Measurements from ENCODE around the gene THAP3. TPM values are rescaled to one million over a fixed set of nuclear protein-coding genes. Genes with fewer than 3 reads are reported as not detected.
"Not testable (repeated sequence)": the region's sequence is repeated elsewhere in the genome, so short reads cannot be mapped to it uniquely, and the experiment has no call there.

Gene THAP3
- total RNA-seq, 1 experiment from 2014 or later = 54.6 TPM

GRCh38 chr1:6599141-6599975 is 25.3 kb upstream of the THAP3 start:
- H3F3A ChIP-seq (ENCODE audit: low read length, unreplicated experiment) = no peaks in the 10 kb centered on the region
- BruUV-seq (replicated peaks) = no TSS peak
- intact Hi-C loops (cut with micrococcal nuclease) = no loop called here
- ATAC-seq = no peak
- TF ChIP-seq EZH2phosphoT487 (IDR thresholded peaks at IDR 0.05; ENCODE audit: borderline replicate concordance, low read length) (no peak; the same call in 1 of the 2 replicates), EZH2 (IDR thresholded peaks at IDR 0.05; ENCODE audit: low read length, unreplicated experiment) (no peak), CTCF (conservative IDR thresholded peaks at IDR 0.05; ENCODE audit: low read depth, low read length) (no peak)
- POLR2A ChIA-PET (ENCODE audit: unreplicated experiment) = no interaction called here
- H3K9me2 ChIP-seq (replicated peaks; ENCODE audit: low read length) = no peaks in the 10 kb centered on the region
- peaks cover 29% of the 10 kb centered on the region for H3K4me1 ChIP-seq (ENCODE audit: insufficient read depth, low read length)
- H3K4me3 ChIP-seq (ENCODE audit: low read length) = peak overlapping the region; percentile 86
- peaks cover 76% of the 10 kb centered on the region for H3K79me2 ChIP-seq (ENCODE audit: low read length)
- no peaks in the 10 kb centered on the region for H3K9me3 ChIP-seq (ENCODE audit: low read length)
- peaks cover 54% of the 10 kb centered on the region for H4K20me1 ChIP-seq (ENCODE audit: low read length)
- peak; percentile 70 for DNase-seq
- peak overlapping the region; percentile 11; the same call in 1 of the 2 replicates for H3K9ac ChIP-seq (ENCODE audit: low read length)
- no peaks in the 10 kb centered on the region for H3K27me3 ChIP-seq (ENCODE audit: low read length)
- CTCF ChIA-PET = interaction anchor here (0.8 kb wide), 1 partner anchor 19 kb away, joined by 4 read pairs; the partner anchor contains the start of gene ZBTB48
- H3K36me3 ChIP-seq (ENCODE audit: low read depth, low read length) = peaks cover 41% of the 10 kb centered on the region
- no peak overlapping the region for H2AFZ ChIP-seq (ENCODE audit: low read length)
- H3K27ac ChIP-seq (ENCODE audit: low read length) = peak overlapping the region; percentile 23; the same call in 1 of the 2 replicates
- peak overlapping the region; percentile 92 for H3K4me2 ChIP-seq (ENCODE audit: low read length)

- DNase-seq; H3K27me3 ChIP-seq (ENCODE audit: low read length); BruUV-seq (replicated peaks); H2AFZ ChIP-seq (ENCODE audit: low read length); ATAC-seq; H3F3A ChIP-seq (ENCODE audit: low read length, unreplicated experiment); H3K9me3 ChIP-seq (ENCODE audit: low read length); intact Hi-C loops (cut with micrococcal nuclease); H3K9me2 ChIP-seq (replicated peaks; ENCODE audit: low read length): not testable (repeated sequence)
- Histone ChIP-seq H4K20me1 (ENCODE audit: low read length) (peaks cover 54% of the 10 kb centered on the region), H3K27ac (ENCODE audit: low read length) (peak overlapping the region; percentile 93), H3K9ac (ENCODE audit: low read length) (peak overlapping the region; percentile 91), H3K36me3 (ENCODE audit: low read depth, low read length) (peaks cover 36% of the 10 kb centered on the region), H3K4me2 (ENCODE audit: low read length) (peak overlapping the region; percentile 92), H3K4me3 (ENCODE audit: low read length) (peak overlapping the region; percentile 86), H3K4me1 (ENCODE audit: insufficient read depth, low read length) (peaks cover 30% of the 10 kb centered on the region), H3K79me2 (ENCODE audit: low read length) (peaks cover 76% of the 10 kb centered on the region)
- POLR2A ChIA-PET (ENCODE audit: unreplicated experiment) = interaction anchor here (0.6 to 0.7 kb wide), 2 partner anchors 16 to 24 kb away, joined by 3 to 6 read pairs; partner anchors contain the start of gene THAP3
- CTCF ChIA-PET = interaction anchor here (0.5 to 0.8 kb wide), 2 partner anchors 18 to 20 kb away, joined by 3 to 4 read pairs; partner anchors contain the start of gene ZBTB48
These were observed 24.7 kb upstream of the THAP3 start for GRCh38 chr1:6599991-6600390.

- Histone ChIP-seq H3K4me2 (ENCODE audit: low read length) (peak overlapping the region; percentile 92), H3K9me2 (replicated peaks; ENCODE audit: low read length) (no peaks in the 10 kb centered on the region), H3K9ac (ENCODE audit: low read length) (peak overlapping the region; percentile 91), H3K9me3 (ENCODE audit: low read length) (no peaks in the 10 kb centered on the region), H3K36me3 (ENCODE audit: low read depth, low read length) (peaks cover 31% of the 10 kb centered on the region), H3F3A (ENCODE audit: low read length, unreplicated experiment) (no peaks in the 10 kb centered on the region), H3K27me3 (ENCODE audit: low read length) (no peaks in the 10 kb centered on the region), H4K20me1 (ENCODE audit: low read length) (peaks cover 49% of the 10 kb centered on the region), H3K4me3 (ENCODE audit: low read length) (peak overlapping the region; percentile 86), H3K79me2 (ENCODE audit: low read length) (peaks cover 71% of the 10 kb centered on the region), H3K27ac (ENCODE audit: low read length) (peak overlapping the region; percentile 93), H2AFZ (ENCODE audit: low read length) (no peak overlapping the region), H3K4me1 (ENCODE audit: insufficient read depth, low read length) (peaks cover 30% of the 10 kb centered on the region)
- ChIA-PET POLR2A (ENCODE audit: unreplicated experiment) (interaction anchor here (0.6 to 0.7 kb wide), 2 partner anchors 15 to 24 kb away, joined by 3 to 6 read pairs; partner anchors contain the start of gene THAP3), CTCF (interaction anchor here (0.5 to 0.8 kb wide), 2 partner anchors 18 to 20 kb away, joined by 3 to 4 read pairs; partner anchors contain the start of gene ZBTB48)
- ATAC-seq (no peak), DNase-seq (no peak)
- TF ChIP-seq EZH2 (IDR thresholded peaks at IDR 0.05; ENCODE audit: low read length, unreplicated experiment) = no peak
- no peak for TF ChIP-seq CTCF (conservative IDR thresholded peaks at IDR 0.05; ENCODE audit: low read depth, low read length)
- no peak for TF ChIP-seq EZH2phosphoT487 (IDR thresholded peaks at IDR 0.05; ENCODE audit: borderline replicate concordance, low read length)
- intact Hi-C loops (cut with micrococcal nuclease) = loop anchor here (1.0 kb wide), 5 partner anchors 12 to 109 kb away; partner anchors contain the start of genes NOL9, PLEKHG5 and ZBTB48
- TSS peak; percentile 58 for BruUV-seq (replicated peaks)
These were observed 24.1 kb upstream of the THAP3 start for GRCh38 chr1:6600410-6601048.
